Chondrocyte (in vitro differentiated cells): ENCODE measurements around the gene TSPAN18. TPM values are rescaled to one million over a fixed set of nuclear protein-coding genes. Genes with fewer than 3 reads are reported as not detected.

Experiments
- DNase-seq: peaks from one replicate; pipeline ENCODE4 v3.0.0; 2021; ENCODE audit warnings: mixed read lengths, low spot score
- H3K27ac Mint-ChIP-seq: one replicate; pipeline ENCODE4 v1.8.0; 2021; ENCODE audit warnings: mild to moderate bottlenecking, moderate library complexity, mixed read lengths; ENCODE audit not compliant: unreplicated experiment
- H3K27me3 Mint-ChIP-seq: 2 replicates; pipeline ENCODE4 v1.8.0; 2021; ENCODE audit warnings: low read depth, mixed read lengths
- H3K36me3 Mint-ChIP-seq: 2 replicates; pipeline ENCODE4 v1.8.0; 2021; ENCODE audit warnings: low read depth, mixed read lengths
- H3K4me1 Mint-ChIP-seq: 2 replicates; pipeline ENCODE4 v1.8.0; 2021; ENCODE audit warnings: low read depth, mild to moderate bottlenecking, mixed read lengths
- H3K4me3 Mint-ChIP-seq: one replicate; pipeline ENCODE4 v1.8.0; 2021; ENCODE audit warnings: mild to moderate bottlenecking, moderate library complexity, mixed read lengths; ENCODE audit not compliant: unreplicated experiment
- H3K9me3 Mint-ChIP-seq: 2 replicates; pipeline ENCODE4 v1.8.0; 2021; ENCODE audit warnings: low read depth, mixed read lengths
- CTCF ChIP-seq: fragments of 200-600 bp; sonication (generic); IDR thresholded peaks from 2 replicates; pipeline ENCODE4 v1.5.0; 2021; ENCODE audit warnings: antibody characterized with exemption, mild to moderate bottlenecking, moderate library complexity
- total RNA-seq: library from RNA; stranded (reverse); gene quantifications from 3 replicates; pipeline ENCODE4 v1.2.1, GENCODE V29; 2021

The TSPAN18 gene
- total RNA-seq, 1 donor from 2014 or later: 4.0 TPM

GRCh38 chr11:44793350-44794090 lies 66.8 kb downstream of the TSPAN18 start:
- Mint-ChIP-seq H3K9me3 (no peaks in the 10 kb centered on the region), H3K4me1 (peaks cover 25% of the 10 kb centered on the region), H3K27ac (peak overlapping the region; percentile 22), H3K4me3 (no peak overlapping the region), H3K36me3 (peaks cover 2% of the 10 kb centered on the region), H3K27me3 (peaks cover 41% of the 10 kb centered on the region)
- TF ChIP-seq CTCF: no peak
- no peak for DNase-seq

- no peak for TF ChIP-seq CTCF
- Mint-ChIP-seq H3K4me1 (peaks cover 17% of the 10 kb centered on the region), H3K36me3 (peaks cover 2% of the 10 kb centered on the region), H3K27me3 (peaks cover 43% of the 10 kb centered on the region), H3K4me3 (no peak overlapping the region), H3K9me3 (no peaks in the 10 kb centered on the region), H3K27ac (no peak overlapping the region)
- no peak for DNase-seq
These were observed 69.2 kb downstream of the TSPAN18 start for GRCh38 chr11:44795803-44796535.

- Mint-ChIP-seq H3K27me3 (peaks cover 48% of the 10 kb centered on the region), H3K27ac (no peak overlapping the region), H3K9me3 (no peaks in the 10 kb centered on the region), H3K36me3 (peaks cover 2% of the 10 kb centered on the region), H3K4me3 (no peak overlapping the region), H3K4me1 (peaks cover 17% of the 10 kb centered on the region)
- no peak for TF ChIP-seq CTCF
- DNase-seq: no peak
These were observed 70.3 kb downstream of the TSPAN18 start for GRCh38 chr11:44797051-44797450.

- peaks cover 50% of the 10 kb centered on the region for H3K27me3 Mint-ChIP-seq
- no peaks in the 10 kb centered on the region for H3K9me3 Mint-ChIP-seq
- DNase-seq: no peak
- TF ChIP-seq CTCF: no peak
- no peak overlapping the region for H3K27ac Mint-ChIP-seq
- H3K4me1 Mint-ChIP-seq: peaks cover 17% of the 10 kb centered on the region
- H3K4me3 Mint-ChIP-seq: no peak overlapping the region
- H3K36me3 Mint-ChIP-seq: peaks cover 2% of the 10 kb centered on the region
These were observed 71.3 kb downstream of the TSPAN18 start for GRCh38 chr11:44797886-44798606.

- H3K36me3 Mint-ChIP-seq: peaks cover 2% of the 10 kb centered on the region
- no peak overlapping the region for H3K27ac Mint-ChIP-seq
- peaks cover 52% of the 10 kb centered on the region for H3K27me3 Mint-ChIP-seq
- TF ChIP-seq CTCF: no peak
- no peak for DNase-seq
- peaks cover 15% of the 10 kb centered on the region for H3K4me1 Mint-ChIP-seq
- H3K9me3 Mint-ChIP-seq: no peaks in the 10 kb centered on the region
- no peak overlapping the region for H3K4me3 Mint-ChIP-seq
These were observed 71.8 kb downstream of the TSPAN18 start for GRCh38 chr11:44798607-44798972.
